K562 (cell line): Measurements from ENCODE around the gene PPP2R2D. TPM values are rescaled to one million over a fixed set of nuclear protein-coding genes. Genes with fewer than 3 reads are reported as not detected.

ENCODE experiments used
- ATAC-seq: fragments of 200-7000 bp; cut with Tn5 transposase; 3 replicates; pipeline ENCODE4 v1.9.1; 2020; ENCODE audit warnings: moderate library complexity
- BruUV-seq: library from RNA; stranded (reverse); fragments of 400-500 nt; replicated peaks from 2 replicates; lab custom pipeline; 2021; lab: Mats Ljungman, UMichigan
- CTCF ChIA-PET: fragments of 300-600 bp; formaldehyde crosslinking; extraction: SDS; loops from one replicate; lab custom pipeline; 2021; ENCODE audit warnings: low intra/inter-chr PET ratio; lab: Yijun Ruan, JAX
- POLR2A ChIA-PET: fragments of 300-600, 350-650 bp; sonication (Branson Sonifier 250); formaldehyde crosslinking; extraction: SDS; loops from one replicate; lab custom pipeline; 2021; ENCODE audit warnings: antibody characterized with exemption, inconsistent platforms; lab: Yijun Ruan, JAX
- DNase-seq, 4 experiments: peaks; one replicate each; pipeline versions ENCODE4 v3.0.0 to v3.0.0-alpha.2; 2011 to 2018; ENCODE audit warnings: low spot score in 3 of 4, mixed read lengths in 3 of 4; ENCODE audit errors: extremely low read depth in 1 of 4
- FAIRE-seq: peaks from 2 replicates; lab custom pipeline; 2011; peaks lifted over from hg19 to GRCh38; lab: Jason Lieb, UNC
- H2AFZ ChIP-seq: 2 replicates; pipeline ENCODE4 v1.6.0; 2011; ENCODE audit warnings: low read depth, low read length, control low read depth, inconsistent platforms
- H3K27ac ChIP-seq: fragments of 200-600 bp; 3 replicates; pipeline ENCODE4 v1.8.0; 2011; ENCODE audit warnings: low read depth, mild to moderate bottlenecking, control low read depth, inconsistent platforms, low read length, moderate library complexity, mixed read lengths; ENCODE audit errors: extremely low read depth
- H3K27me3 ChIP-seq, 2 experiments: fragments of 300-600 bp in 1 of 2; 2 replicates in 1 of 2; 3 replicates in 1 of 2; pipeline versions ENCODE4 v1.6.0 to v1.8.0; 2011; ENCODE audit warnings: inconsistent platforms in 2 of 2, low read length in 2 of 2, mild to moderate bottlenecking in 1 of 2, mixed read lengths in 1 of 2, moderate library complexity in 1 of 2; ENCODE audit not compliant: control insufficient read depth in 2 of 2, insufficient read depth in 2 of 2
- H3K36me3 ChIP-seq: fragments of 300-600 bp; 3 replicates; pipeline ENCODE4 v1.8.0; 2011; ENCODE audit warnings: mild to moderate bottlenecking, low read length, inconsistent platforms; ENCODE audit not compliant: control insufficient read depth, insufficient read depth
- H3K4me1 ChIP-seq, 2 experiments: fragments of 200-600 bp in 1 of 2; replicated peaks in 1 of 2; 2 replicates in 1 of 2; 3 replicates in 1 of 2; pipeline versions ENCODE4 v1.5.1 to v1.8.0; 2011; ENCODE audit warnings: inconsistent platforms in 2 of 2, low read length in 2 of 2, mild to moderate bottlenecking in 1 of 2, mixed read lengths in 1 of 2, moderate library complexity in 1 of 2; ENCODE audit not compliant: control insufficient read depth in 2 of 2, insufficient read depth in 2 of 2
- H3K4me2 ChIP-seq: 2 replicates; pipeline ENCODE4 v1.6.1; 2011; ENCODE audit warnings: low read length, control low read depth, inconsistent platforms, mixed read lengths; ENCODE audit not compliant: insufficient read depth
- H3K4me3 ChIP-seq: fragments of 200-600 bp; sonication (generic), shearing (Covaris generic); 2 replicates; pipeline ENCODE4 v1.5.1; 2016; ENCODE audit warnings: control low read depth, inconsistent platforms
- H3K79me2 ChIP-seq: fragments of 200-600 bp; 3 replicates; pipeline ENCODE4 v1.8.0; 2011; ENCODE audit warnings: low read length, inconsistent platforms; ENCODE audit not compliant: control insufficient read depth, insufficient read depth
- H3K9ac ChIP-seq, 2 experiments: 2 replicates each; pipeline versions ENCODE4 v1.6.0 to v1.6.1; 2011; ENCODE audit warnings: low read depth in 2 of 2, low read length in 2 of 2, control low read depth in 1 of 2, inconsistent platforms in 1 of 2, mild to moderate bottlenecking in 1 of 2, mixed read lengths in 1 of 2; ENCODE audit not compliant: insufficient read depth in 1 of 2
- H3K9me1 ChIP-seq: one replicate; pipeline ENCODE4 v1.6.0; 2011; ENCODE audit warnings: inconsistent platforms, mild to moderate bottlenecking, low read length, moderate library complexity; ENCODE audit not compliant: control insufficient read depth, insufficient read depth
- H3K9me3 ChIP-seq: replicated peaks from 2 replicates; pipeline ENCODE4 v1.5.1; 2011; ENCODE audit warnings: low read depth, low read length, inconsistent platforms; ENCODE audit not compliant: control insufficient read depth, insufficient read depth
- H4K20me1 ChIP-seq: replicated peaks from 2 replicates; pipeline ENCODE4 v1.6.1; 2011; ENCODE audit warnings: low read length, inconsistent platforms, mixed read lengths; ENCODE audit not compliant: control insufficient read depth, insufficient read depth
- CBFA2T3 ChIP-seq: fragments of 450-650 bp; IDR thresholded peaks from 2 replicates; pipeline ENCODE4 v1.6.1; 2017
- ILF3 ChIP-seq: fragments of 450-650 bp; IDR thresholded peaks from 2 replicates; pipeline ENCODE4 v1.6.1; 2018; ENCODE audit warnings: antibody characterized with exemption, mild to moderate bottlenecking, moderate library complexity, borderline replicate concordance
- KLF16 ChIP-seq: IDR thresholded peaks from 2 replicates; pipeline ENCODE4 v1.6.1; 2016; ENCODE audit warnings: antibody characterized with exemption
- RUNX1 ChIP-seq: sonication (generic); IDR thresholded peaks from 2 replicates; pipeline ENCODE4 v1.6.1; 2016; ENCODE audit warnings: antibody characterized with exemption, low read depth
- TOE1 ChIP-seq, 2 experiments: fragments of 450-650 bp in 1 of 2; sonication (generic) in 1 of 2; formaldehyde crosslinking in 1 of 2; IDR thresholded peaks; 2 replicates each; pipeline versions ENCODE4 v1.7.1 to v1.8.0; 2016 to 2022; ENCODE audit warnings: borderline replicate concordance in 2 of 2, mild to moderate bottlenecking in 2 of 2, antibody characterized with exemption in 1 of 2, inconsistent platforms in 1 of 2, low read depth in 1 of 2, missing genetic modification reagents in 1 of 2, moderate library complexity in 1 of 2
- ZBTB8A ChIP-seq: fragments of 450-650 bp; IDR thresholded peaks from 2 replicates; pipeline ENCODE4 v1.6.1; 2018; ENCODE audit warnings: mild to moderate bottlenecking, moderate library complexity; ENCODE audit not compliant: partially characterized antibody
- ZNF253 ChIP-seq: fragments of 250-450 bp; sonication (Bioruptor Pico); conservative IDR thresholded peaks from 2 replicates; pipeline ENCODE4 v1.6.1; 2021; ENCODE audit warnings: mild to moderate bottlenecking
- ZNF347 ChIP-seq: fragments of 450-650 bp; formaldehyde crosslinking; IDR thresholded peaks from 2 replicates; pipeline ENCODE4 v1.4.0; 2020; ENCODE audit warnings: low read depth, mild to moderate bottlenecking, moderate library complexity
- ZNF740 ChIP-seq, 3 experiments: fragments of 200-800 bp in 1 of 3; sonication (Bioruptor generic) in 1 of 3; sonication (generic) in 1 of 3; formaldehyde crosslinking in 1 of 3; IDR thresholded peaks; 2 replicates each; pipeline versions ENCODE4 v1.6.1 to v1.8.0; 2016 to 2022; ENCODE audit warnings: mild to moderate bottlenecking in 2 of 3, missing compliant biosample characterization in 2 of 3, missing genetic modification characterization in 2 of 3, missing genetic modification reagents in 1 of 3
- ZNF766 ChIP-seq: fragments of 200-800 bp; sonication (Bioruptor generic); conservative IDR thresholded peaks from 2 replicates; pipeline ENCODE4 v1.6.1; 2016; ENCODE audit warnings: missing genetic modification characterization, missing compliant biosample characterization
- ZSCAN32 ChIP-seq: fragments of 450-650 bp; formaldehyde crosslinking; IDR thresholded peaks from 2 replicates; pipeline ENCODE4 v1.4.0; 2020; ENCODE audit warnings: mild to moderate bottlenecking, moderate library complexity
- WGBS: fragments of 100-300 bp; shearing (Covaris generic); methylation state at CpG from one replicate; pipeline ENCODE4 v1.1.6; 2016; ENCODE audit warnings: low coverage, mixed read lengths; ENCODE audit not compliant: insufficient coverage; ENCODE audit errors: missing lambda C conversion rate; 5-methylcytosine and 5-hydroxymethylcytosine counted together
- in situ Hi-C: fragments of 300-500 bp; cut with MboI; formaldehyde crosslinking; loops from 4 replicates; pipeline ENCODE4 v1.15.0; 2018; ENCODE audit warnings: inconsistent platforms, mixed read lengths
- intact Hi-C: fragments of 100-400 bp; cut with micrococcal nuclease; formaldehyde crosslinking; loops from 2 replicates; pipeline ENCODE4 v1.14.2; 2022
- polyA plus RNA-seq, 8 experiments: library from polyadenylated mRNA; depleted of rRNA in 4 of 8; stranded (reverse) in 5 of 8; unstranded in 3 of 8; fragments of >200 nt; fragmentation: Nextera tagmentation in 2 of 8; fragmentation: Illumina TruSeq in 1 of 8; extraction: Ambion mirVana in 2 of 8; extraction: Trizol in 1 of 8; gene quantifications; 2 replicates each; pipeline versions ENCODE4 v1.2.1 to v1.2.3, GENCODE V29; 2011 to 2014; ENCODE audit warnings: inconsistent platforms in 1 of 8, missing spikeins in 1 of 8
- total RNA-seq, 7 experiments: library from RNA; depleted of rRNA in 6 of 7; stranded (reverse); fragments of >200 nt in 6 of 7; fragmentation: Illumina TruSeq in 2 of 7; extraction: Trizol in 2 of 7; gene quantifications; 2 replicates each; pipeline versions ENCODE4 v1.2.1 to v1.2.3, GENCODE V29; 2011 to 2021; ENCODE audit warnings: low replicate concordance in 1 of 7

The PPP2R2D gene
- total and polyA plus RNA-seq, 9 of the 15 experiments (the other 6 are each of a cell fraction or from before 2014, with no cell fraction given): 1.9 to 37.0 (median 26.8) TPM

- no peak for ATAC-seq
- Histone ChIP-seq H3K27me3 (no peaks in the 10 kb centered on the region), H3K9me3 (no peaks in the 10 kb centered on the region), H3K9me1 (peaks cover 2% of the 10 kb centered on the region), H4K20me1 (peaks cover 26% of the 10 kb centered on the region; the same call in 1 of the 2 replicates), H3K4me1 (peaks cover 23 to 27% of the 10 kb centered on the region in 2 experiments; a peak in 4 of 5 replicates), H3K4me3 (no peak overlapping the region), H3K79me2 (peaks cover 96% of the 10 kb centered on the region), H3K4me2 (no peak overlapping the region), H3K27ac (no peak overlapping the region; the same call in 2 of the 3 replicates), H3K36me3 (peaks cover 61% of the 10 kb centered on the region), H2AFZ (no peak overlapping the region), H3K9ac (peak overlapping the region in 1 of 2 experiments; percentile 46; a peak in 1 of 4 replicates)
- CTCF ChIA-PET: no interaction called here
- no peak for TF ChIP-seq RUNX1
- WGBS: 75% methylated on average over 3 of the region's 5 CpGs
- POLR2A ChIA-PET: interaction anchor here (0.6 to 9.0 kb wide), 5 partner anchors 10 to 338 kb away, joined by 3 to 100 read pairs (median 4); partner anchors contain the start of gene PPP2R2D
- no peak for DNase-seq
- BruUV-seq: no TSS peak
- intact Hi-C loops: loop anchor here (10.0 kb wide), 1 partner anchor 77 kb away; the partner anchor contains the start of gene BNIP3
- in situ Hi-C loops: no loop called here
- no peak for FAIRE-seq
Measured at GRCh38 chr10:131908151-131908550, 7.3 kb downstream of the PPP2R2D start.

- no peak overlapping the region for H3K4me2 ChIP-seq
- no TSS peak for BruUV-seq
- POLR2A ChIA-PET: interaction anchor here (0.7 to 9.0 kb wide), 5 partner anchors 11 to 337 kb away, joined by 3 to 100 read pairs (median 3); partner anchors contain the start of gene PPP2R2D
- TF ChIP-seq ZNF740 (CRISPR knock-in tag; IDR thresholded peaks at IDR 0.05): no peak
- TF ChIP-seq ZNF740 (tag; IDR thresholded peaks at IDR 0.05): no peak
- TF ChIP-seq ZNF253: no peak
- no peak for TF ChIP-seq TOE1 (IDR thresholded peaks at IDR 0.05; ENCODE audit: borderline replicate concordance)
- no peak for TF ChIP-seq TOE1 (CRISPR knock-in tag; IDR thresholded peaks at IDR 0.05; ENCODE audit: borderline replicate concordance, low read depth)
- no peak for TF ChIP-seq ZBTB8A
- TF ChIP-seq ZSCAN32 (CRISPR knock-in tag): no peak
- TF ChIP-seq ZNF347 (CRISPR knock-in tag): no peak
- TF ChIP-seq CBFA2T3: no peak
- no peak for TF ChIP-seq ILF3
- no peak for TF ChIP-seq KLF16
- TF ChIP-seq ZNF766 (CRISPR knock-in tag): no peak
Measured at GRCh38 chr10:131909014-131909808, 8.4 kb downstream of the PPP2R2D start.

More at GRCh38 chr10:131909014-131909808, 8.4 kb downstream of the PPP2R2D start:
- FAIRE-seq (no peak), DNase-seq (no peak), ATAC-seq (peak; percentile 6; the same call in 1 of the 3 replicates)
- no peak overlapping the region for H3K4me3 ChIP-seq
- peak overlapping the region in 1 of 2 experiments; percentile 64; a peak in 1 of 4 replicates for H3K9ac ChIP-seq
- WGBS: 64% methylated on average over 8 of the region's 8 CpGs
- peaks cover 20% of the 10 kb centered on the region; the same call in 1 of the 2 replicates for H4K20me1 ChIP-seq
- no peak overlapping the region for H2AFZ ChIP-seq
- intact Hi-C loops: loop anchor here (10.0 kb wide), 1 partner anchor 76 kb away; the partner anchor contains the start of gene BNIP3
- in situ Hi-C loops: no loop called here
- H3K27ac ChIP-seq: peak overlapping the region; percentile 33; the same call in 1 of the 3 replicates
- peaks cover 58% of the 10 kb centered on the region for H3K36me3 ChIP-seq
- H3K27me3 ChIP-seq: no peaks in the 10 kb centered on the region
- H3K9me3 ChIP-seq: no peaks in the 10 kb centered on the region
- H3K4me1 ChIP-seq: peaks cover 18 to 34% of the 10 kb centered on the region in 2 experiments; a peak in 4 of 5 replicates
- CTCF ChIA-PET: no interaction called here
- H3K9me1 ChIP-seq: peaks cover 2% of the 10 kb centered on the region
- peaks cover 96% of the 10 kb centered on the region for H3K79me2 ChIP-seq
